Vagina (tissue), 2 donors: ENCODE measurements around the gene MYG1. TPM values are rescaled to one million over a fixed set of nuclear protein-coding genes. Genes with fewer than 3 reads are reported as not detected.
"Not testable (repeated sequence)": the region's sequence is repeated elsewhere in the genome, so short reads cannot be mapped to it uniquely, and the experiment has no call there.

ENCODE experiments used
- DNase-seq, 2 donors: peaks; one replicate each; pipeline ENCODE4 v3.0.0-alpha.2; 2017; ENCODE audit errors: extremely low spot score in 2 of 2
- H3K27ac ChIP-seq: fragments of 200-600 bp; sonication (generic); one replicate; pipeline ENCODE4 v1.5.1; 2019
- H3K27me3 ChIP-seq: fragments of 200-600 bp; sonication (generic); one replicate; pipeline ENCODE4 v1.5.1; 2019
- H3K36me3 ChIP-seq, 2 donors: fragments of 200-600 bp; sonication (generic); one replicate each; pipeline ENCODE4 v1.5.1; 2017 to 2019
- H3K4me1 ChIP-seq: fragments of 200-600 bp; sonication (generic); one replicate; pipeline ENCODE4 v1.5.1; 2019
- H3K4me3 ChIP-seq, 2 donors: fragments of 200-600 bp; sonication (generic); 1 replicate in 1 of 2; 2 replicates in 1 of 2; pipeline ENCODE4 v1.5.1; 2016 to 2019
- H3K9me3 ChIP-seq: fragments of 200-600 bp; sonication (generic); one replicate; pipeline ENCODE4 v1.5.1; 2019
- POLR2A ChIP-seq, 2 donors: fragments of 450-650 bp; IDR thresholded peaks; one replicate each; pipeline ENCODE4 v1.6.1; 2017; ENCODE audit warnings: antibody characterized with exemption in 2 of 2, mild to moderate bottlenecking in 2 of 2, moderate library complexity in 2 of 2
- POLR2AphosphoS5 ChIP-seq, 2 donors: sonication (generic); formaldehyde crosslinking; IDR thresholded peaks; one replicate each; pipeline ENCODE4 v1.9.0; 2017; ENCODE audit warnings: antibody characterized with exemption in 2 of 2, mild to moderate bottlenecking in 2 of 2, low read depth in 1 of 2; ENCODE audit not compliant: insufficient read depth in 1 of 2
- intact Hi-C: fragments of 100-400 bp; cut with DNase I; formaldehyde crosslinking; loops from one replicate; pipeline ENCODE4 v1.15.1; 2023
- total RNA-seq: library from RNA; depleted of rRNA; stranded (reverse); fragments of >200 nt; gene quantifications from one replicate; pipeline ENCODE4 v1.2.3, GENCODE V29; 2016
- TF ChIP-seq, protein P1 (sequence below), 3 experiments: fragments of 450-650 bp in 2 of 3; fragments of 200-600 bp in 1 of 3; sonication (generic) in 1 of 3; IDR thresholded peaks; one replicate each; pipeline ENCODE4 v1.5.1; 2017 to 2019; ENCODE audit warnings: antibody characterized with exemption in 3 of 3, mild to moderate bottlenecking in 2 of 3, moderate library complexity in 2 of 3

The MYG1 gene
- total RNA-seq, 1 donor from 2014 or later, result 41.5 TPM

DNA sequence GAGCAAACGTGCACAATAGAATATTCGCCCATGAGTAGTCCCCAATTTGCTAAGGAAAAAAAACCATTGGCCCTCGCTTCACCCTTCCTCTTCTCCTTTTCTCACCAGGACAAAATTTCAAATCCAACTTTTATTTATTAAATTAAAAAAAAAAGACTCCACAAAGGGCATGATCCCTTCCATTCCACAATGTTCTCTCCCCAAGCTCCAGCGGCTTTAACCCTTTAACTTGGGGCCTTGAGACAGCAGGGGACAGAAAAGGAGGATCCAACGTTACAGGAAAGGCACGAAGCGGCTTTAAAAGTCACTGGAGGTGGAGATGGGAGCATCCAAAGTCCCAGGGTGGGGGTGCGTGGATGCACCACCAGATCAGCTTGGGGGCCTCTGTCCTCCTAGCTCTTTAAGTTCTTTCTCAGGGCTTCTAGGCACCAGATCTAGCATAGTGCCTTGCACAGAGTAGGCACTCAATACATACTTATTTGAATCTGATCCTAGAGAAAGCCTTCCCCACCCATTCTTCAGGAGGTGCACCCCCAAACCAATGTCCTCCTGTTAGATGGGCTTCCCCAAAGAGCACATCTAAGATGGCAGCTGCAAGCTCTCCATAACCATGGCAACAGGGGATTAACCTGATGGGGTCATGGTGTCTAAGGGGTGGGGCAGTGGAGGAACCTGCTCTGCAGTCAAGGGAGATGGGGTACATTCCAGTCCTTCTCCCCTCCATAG, 27.1 kb downstream of the MYG1 start:
- H3K4me3 ChIP-seq, result no peak overlapping the region

DNA sequence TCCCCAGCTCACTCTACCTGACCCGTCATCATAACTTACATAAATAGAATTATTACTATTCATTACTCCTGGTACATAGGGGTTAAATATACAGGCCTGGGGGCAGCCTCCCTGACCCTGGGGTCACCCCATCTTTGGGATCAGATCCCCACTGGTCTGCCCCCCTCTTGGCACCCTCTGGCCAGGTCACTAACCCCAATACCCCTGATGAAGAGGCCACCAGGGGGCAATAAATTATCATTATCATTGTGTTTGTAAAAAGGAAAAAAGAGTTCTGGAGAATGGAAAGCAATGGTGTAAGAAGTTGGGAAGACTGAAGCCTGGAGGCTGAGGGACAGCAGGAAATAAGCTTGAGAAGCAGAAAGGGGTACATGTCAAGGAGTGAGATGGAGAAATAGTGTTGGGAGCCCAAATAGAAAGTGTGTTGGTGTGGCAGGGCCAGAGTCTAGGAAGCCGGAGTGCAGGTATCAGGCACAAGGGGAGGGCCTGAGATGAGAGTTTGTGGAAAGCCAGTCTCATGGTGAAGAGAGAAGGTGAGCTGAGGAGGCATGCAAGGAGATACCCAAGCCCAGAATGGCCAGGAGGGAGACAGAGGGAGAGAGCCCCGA, 28.0 kb downstream of the MYG1 start:
- Histone ChIP-seq H3K4me1 (peaks cover 24% of the 10 kb centered on the region), H3K36me3 (no peaks in the 10 kb centered on the region), H3K27me3 (no peaks in the 10 kb centered on the region), H3K27ac (no peak overlapping the region), H3K9me3 (no peaks in the 10 kb centered on the region), H3K4me3 (no peak overlapping the region)
- no peak for DNase-seq
- TF ChIP-seq POLR2AphosphoS5 (IDR thresholded peaks at IDR 0.05; ENCODE audit: insufficient read depth in 1 of 2, low read depth in 1 of 2), result no peak
- TF ChIP-seq, protein P1, sequence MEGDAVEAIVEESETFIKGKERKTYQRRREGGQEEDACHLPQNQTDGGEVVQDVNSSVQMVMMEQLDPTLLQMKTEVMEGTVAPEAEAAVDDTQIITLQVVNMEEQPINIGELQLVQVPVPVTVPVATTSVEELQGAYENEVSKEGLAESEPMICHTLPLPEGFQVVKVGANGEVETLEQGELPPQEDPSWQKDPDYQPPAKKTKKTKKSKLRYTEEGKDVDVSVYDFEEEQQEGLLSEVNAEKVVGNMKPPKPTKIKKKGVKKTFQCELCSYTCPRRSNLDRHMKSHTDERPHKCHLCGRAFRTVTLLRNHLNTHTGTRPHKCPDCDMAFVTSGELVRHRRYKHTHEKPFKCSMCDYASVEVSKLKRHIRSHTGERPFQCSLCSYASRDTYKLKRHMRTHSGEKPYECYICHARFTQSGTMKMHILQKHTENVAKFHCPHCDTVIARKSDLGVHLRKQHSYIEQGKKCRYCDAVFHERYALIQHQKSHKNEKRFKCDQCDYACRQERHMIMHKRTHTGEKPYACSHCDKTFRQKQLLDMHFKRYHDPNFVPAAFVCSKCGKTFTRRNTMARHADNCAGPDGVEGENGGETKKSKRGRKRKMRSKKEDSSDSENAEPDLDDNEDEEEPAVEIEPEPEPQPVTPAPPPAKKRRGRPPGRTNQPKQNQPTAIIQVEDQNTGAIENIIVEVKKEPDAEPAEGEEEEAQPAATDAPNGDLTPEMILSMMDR (IDR thresholded peaks at IDR 0.05), result peak in 1 of 3 experiments; percentile 9
- intact Hi-C loops, result no loop called here

More for the DNA sequence above, 27.1 kb downstream of the MYG1 start:
- Histone ChIP-seq H3K27me3 (no peaks in the 10 kb centered on the region), H3K36me3 (no peaks in the 10 kb centered on the region), H3K9me3 (no peaks in the 10 kb centered on the region), H3K27ac (no peak overlapping the region), H3K4me1 (peaks cover 33% of the 10 kb centered on the region)
- intact Hi-C loops, result no loop called here
- no peak for TF ChIP-seq POLR2A (IDR thresholded peaks at IDR 0.05)
- no peak for TF ChIP-seq POLR2AphosphoS5 (IDR thresholded peaks at IDR 0.05; ENCODE audit: insufficient read depth in 1 of 2, low read depth in 1 of 2)
- TF ChIP-seq, protein P1 (IDR thresholded peaks at IDR 0.05), result no peak
- no peak for DNase-seq

DNA sequence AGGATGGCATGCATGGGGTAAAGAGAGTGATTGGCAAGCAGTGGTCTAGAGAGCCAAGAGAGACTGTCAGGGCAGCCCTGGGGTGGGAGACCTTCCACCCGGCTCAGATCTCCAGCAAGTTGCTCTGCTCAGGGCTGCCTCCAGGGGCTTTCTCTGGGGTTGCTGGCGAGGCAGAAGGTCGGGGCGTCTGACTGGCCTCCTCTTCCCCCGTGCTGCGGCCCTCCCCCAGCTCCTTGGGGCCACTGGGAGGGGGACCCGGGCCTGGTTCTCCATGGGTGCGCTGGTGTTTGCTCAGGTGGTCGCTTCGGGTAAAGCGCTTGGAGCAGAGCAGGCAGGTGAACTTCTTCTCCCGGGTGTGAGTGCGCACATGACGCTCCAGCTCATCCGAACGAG, 28.5 kb downstream of the MYG1 start:
- intact Hi-C loops, result no loop called here
- H3K27ac ChIP-seq, result no peak overlapping the region
- TF ChIP-seq, protein P1 (IDR thresholded peaks at IDR 0.05), result no peak
- TF ChIP-seq POLR2AphosphoS5 (IDR thresholded peaks at IDR 0.05; ENCODE audit: insufficient read depth in 1 of 2, low read depth in 1 of 2), result no peak
- no peak for TF ChIP-seq POLR2A (IDR thresholded peaks at IDR 0.05)

DNA sequence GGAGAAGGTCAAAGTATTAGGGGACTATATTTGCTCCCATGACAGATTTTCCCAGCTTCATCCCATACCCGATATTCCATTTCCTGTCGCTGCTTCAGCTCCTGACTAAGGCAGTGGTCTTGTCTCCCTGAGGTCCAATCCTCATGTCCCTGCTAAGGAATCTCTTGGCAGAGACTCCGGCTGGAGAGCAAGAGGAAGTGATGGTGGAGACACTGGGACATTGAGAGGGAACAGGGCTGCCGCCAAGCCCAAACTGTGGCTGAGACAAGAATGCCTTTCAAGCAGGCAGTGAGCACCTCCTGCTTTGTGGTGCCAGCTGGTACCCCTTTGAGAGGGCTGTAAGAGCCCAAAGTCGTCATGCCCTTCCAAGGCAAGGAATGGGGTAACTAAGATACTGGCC, 31.2 kb downstream of the MYG1 start:
- Histone ChIP-seq H3K36me3 (no peaks in the 10 kb centered on the region), H3K9me3 (no peaks in the 10 kb centered on the region), H3K4me3 (no peak overlapping the region), H3K27ac (no peak overlapping the region), H3K4me1 (peaks cover 6% of the 10 kb centered on the region), H3K27me3 (no peaks in the 10 kb centered on the region)
- DNase-seq, result no peak
- intact Hi-C loops, result no loop called here
- no peak for TF ChIP-seq POLR2A (IDR thresholded peaks at IDR 0.05)
- TF ChIP-seq, protein P1 (IDR thresholded peaks at IDR 0.05), result no peak
- no peak for TF ChIP-seq POLR2AphosphoS5 (IDR thresholded peaks at IDR 0.05; ENCODE audit: insufficient read depth in 1 of 2, low read depth in 1 of 2)

More for the DNA sequence above, 28.5 kb downstream of the MYG1 start:
- H3K36me3 ChIP-seq, result no peaks in the 10 kb centered on the region
- H3K9me3 ChIP-seq, result no peaks in the 10 kb centered on the region
- H3K4me3 ChIP-seq, result no peak overlapping the region
- H3K4me1 ChIP-seq, result peaks cover 23% of the 10 kb centered on the region
- no peak for DNase-seq
- H3K27me3 ChIP-seq, result no peaks in the 10 kb centered on the region

DNA sequence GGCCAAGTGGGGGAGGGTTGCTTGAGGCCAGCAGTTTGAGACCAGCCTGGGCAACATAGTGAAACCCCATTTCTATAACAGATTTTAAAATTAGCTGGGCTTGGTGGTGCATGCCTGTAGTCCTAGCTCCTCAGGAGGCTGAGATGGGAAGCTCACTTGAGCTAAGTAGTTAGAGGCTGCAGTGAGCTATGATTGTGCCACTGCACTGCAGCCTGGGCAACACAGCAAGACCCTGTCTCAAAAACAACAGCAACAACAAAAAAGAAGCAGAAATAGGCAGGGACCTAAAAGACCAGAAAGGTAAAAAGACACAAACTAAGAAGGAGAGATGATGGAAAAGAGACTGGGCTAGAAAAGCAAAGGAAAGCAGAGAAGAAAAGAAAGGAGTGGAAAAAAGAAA, 32.8 kb downstream of the MYG1 start:
- H3K4me1 ChIP-seq, H3K36me3 ChIP-seq, H3K9me3 ChIP-seq, DNase-seq, H3K27me3 ChIP-seq, H3K27ac ChIP-seq, H3K4me3 ChIP-seq, intact Hi-C loops: not testable (repeated sequence)
